Pancreas (tissue), 10 donors: ENCODE results near the gene APOBEC4. TPM values are rescaled to one million over a fixed set of nuclear protein-coding genes. Genes with fewer than 3 reads are reported as not detected.

Experiments
- ATAC-seq, 4 donors: fragments of 200-7000 bp; cut with Tn5 transposase; one replicate each; pipeline versions ENCODE4 v1.8.0 to v1.9.1; 2020; ENCODE audit warnings: mild to moderate bottlenecking in 4 of 4, moderate library complexity in 4 of 4
- DNase-seq, 6 donors: peaks; one replicate each; pipeline ENCODE4 v3.0.0-alpha.2; 2020
- FAIRE-seq: peaks from 2 replicates; lab custom pipeline; 2012; peaks lifted over from hg19 to GRCh38; lab: Jason Lieb, UNC
- H3K27ac ChIP-seq, 4 donors: fragments of 200-600 bp; sonication (generic); 1 replicate in 3 of 4; 2 replicates in 1 of 4; pipeline versions ENCODE4 v1.5.0 to v1.8.0; 2020
- H3K27me3 ChIP-seq, 4 donors: fragments of 200-600 bp; one replicate each; pipeline ENCODE4 v1.8.0; 2021
- H3K36me3 ChIP-seq, 3 donors: fragments of 200-600 bp; sonication (generic) in 1 of 3; one replicate each; pipeline versions ENCODE4 v1.5.0 to v1.8.0; 2020 to 2021
- H3K4me1 ChIP-seq, 3 donors: fragments of 200-600 bp; one replicate each; pipeline ENCODE4 v1.8.0; 2021
- H3K4me3 ChIP-seq, 4 donors: fragments of 200-600 bp; sonication (generic) in 2 of 4; one replicate each; pipeline versions ENCODE4 v1.5.0 to v1.8.0; 2020 to 2021
- H3K9me3 ChIP-seq, 4 donors: fragments of 200-600 bp; one replicate each; pipeline ENCODE4 v1.8.0; 2021
- CTCF ChIP-seq, 4 donors: fragments of 200-600 bp; sonication (generic) in 3 of 4; IDR thresholded peaks; one replicate each; pipeline versions ENCODE4 v1.5.0 to v1.8.0; 2021; ENCODE audit warnings: antibody characterized with exemption in 4 of 4
- WGBS, 2 donors: extraction: QIAGEN DNeasy Blood & Tissue Kit; methylation state at CpG; one replicate each; pipeline ENCODE4 v1.1.7; 2013; 5-methylcytosine and 5-hydroxymethylcytosine counted together
- intact Hi-C, 3 donors: fragments of 100-400 bp; cut with DNase I; formaldehyde crosslinking; loops; one replicate each; pipeline versions ENCODE4 v1.11.1 to v1.14.2; 2022
- polyA plus RNA-seq, 2 donors: library from polyadenylated mRNA; stranded (reverse); fragments of 200-250 nt; gene quantifications; one replicate each; pipeline ENCODE4 v1.2.3, GENCODE V29; 2013
- total RNA-seq, 6 donors: library from RNA; stranded (reverse); fragmentation: NEBNext Ultra II Directional in 4 of 6; extraction: Animal tissue kit (Norgen Biotek cat#: 25700) in 4 of 6; gene quantifications; one replicate each; pipeline versions ENCODE4 v1.2.1 to v1.2.4, GENCODE V29; 2021 to 2023
- donor health status: healthy with polysubstance abuse.
- donor health status: DM: no; HTN: no; CAD: no; lungs with moderate emphysema.
- donor health status: DM: no; HTN: no; CAD: no.
- donor health status: control.
- donor health status: control.
- donor health status: Bipolar disorder and iron deficiency.
- donor health status: DM: yes; HTN: yes; CAD: no.
- donor health status: DM: no; HTN: no; CAD: no.
- donor health status: DM: no; HTN: no; CAD: no.
- donor health status: DM: yes; HTN: yes; CAD: no.

The APOBEC4 gene
- total and polyA plus RNA-seq, 8 donors: 0.05 TPM; not detected in 7

GRCh38 chr1:183697814-183698590, 44.9 kb upstream of the APOBEC4 start:
- Histone ChIP-seq H3K4me3 (no peak overlapping the region), H3K36me3 (no peaks in the 10 kb centered on the region), H3K4me1 (no peaks in the 10 kb centered on the region), H3K27ac (no peak overlapping the region), H3K9me3 (no peaks in the 10 kb centered on the region), H3K27me3 (no peaks in the 10 kb centered on the region)
- intact Hi-C loops: no loop called here
- WGBS, 2 donors: 60 to 61% methylated on average over 3 of the region's 3 CpGs
- TF ChIP-seq CTCF (IDR thresholded peaks at IDR 0.05): no peak
- ATAC-seq (no peak), DNase-seq (no peak), FAIRE-seq (no peak)

GRCh38 chr1:183696981-183697380, 43.9 kb upstream of the APOBEC4 start:
- Histone ChIP-seq H3K27me3 (no peaks in the 10 kb centered on the region), H3K4me3 (no peak overlapping the region), H3K9me3 (no peaks in the 10 kb centered on the region), H3K4me1 (no peaks in the 10 kb centered on the region), H3K36me3 (no peaks in the 10 kb centered on the region), H3K27ac (no peak overlapping the region)
- TF ChIP-seq CTCF (IDR thresholded peaks at IDR 0.05): no peak
- WGBS, 2 donors: 79 to 81% methylated on average over 3 of the region's 3 CpGs
- intact Hi-C loops: no loop called here
- DNase-seq (no peak), FAIRE-seq (no peak), ATAC-seq (no peak)

GRCh38 chr1:183694755-183695154, 41.6 kb upstream of the APOBEC4 start:
- Histone ChIP-seq H3K9me3 (no peaks in the 10 kb centered on the region), H3K27me3 (no peaks in the 10 kb centered on the region), H3K4me1 (no peaks in the 10 kb centered on the region), H3K27ac (peak overlapping the region in 1 of 4 donors; percentile 37), H3K4me3 (no peak overlapping the region), H3K36me3 (no peaks in the 10 kb centered on the region)
- intact Hi-C loops: no loop called here
- TF ChIP-seq CTCF (IDR thresholded peaks at IDR 0.05): no peak
- ATAC-seq (peak in 1 of 4 donors; percentile 13), FAIRE-seq (no peak), DNase-seq (no peak)

- intact Hi-C loops: no loop called here
Measured at GRCh38 chr1:183694066-183694465, 41.0 kb upstream of the APOBEC4 start.

More at GRCh38 chr1:183694066-183694465, 41.0 kb upstream of the APOBEC4 start:
- WGBS, 2 donors: 35 to 48% methylated on average over 1 of the region's 1 CpG
- Histone ChIP-seq H3K36me3 (no peaks in the 10 kb centered on the region), H3K4me1 (no peaks in the 10 kb centered on the region), H3K9me3 (no peaks in the 10 kb centered on the region), H3K27ac (no peak overlapping the region), H3K27me3 (no peaks in the 10 kb centered on the region), H3K4me3 (no peak overlapping the region)
- ATAC-seq (peak in 3 of 4 donors; percentile 46 to 66 (median 53)), FAIRE-seq (no peak), DNase-seq (no peak)
- no peak for TF ChIP-seq CTCF (IDR thresholded peaks at IDR 0.05)
